GM20000 (cell line): ENCODE results near the gene RPP25L.

Experiments
- DNase-seq: peaks from one replicate; pipeline ENCODE4 v3.0.0; 2012; ENCODE audit warnings: low spot score
- CTCF ChIP-seq: IDR thresholded peaks from 2 replicates; pipeline ENCODE4 v1.5.1; 2012; ENCODE audit warnings: mild to moderate bottlenecking, control low read depth; ENCODE audit errors: extremely low read depth, missing control alignments

The RPP25L gene

GRCh38 chr9:34611811-34612787 lies at the start of gene RPP25L:
RPP25L (minus strand) TSS chr9:34612097; CDS start chr9:34611296, 801 bp downstream.
- DNase-seq: peak; percentile 96
- TF ChIP-seq CTCF: no peak

DNA sequence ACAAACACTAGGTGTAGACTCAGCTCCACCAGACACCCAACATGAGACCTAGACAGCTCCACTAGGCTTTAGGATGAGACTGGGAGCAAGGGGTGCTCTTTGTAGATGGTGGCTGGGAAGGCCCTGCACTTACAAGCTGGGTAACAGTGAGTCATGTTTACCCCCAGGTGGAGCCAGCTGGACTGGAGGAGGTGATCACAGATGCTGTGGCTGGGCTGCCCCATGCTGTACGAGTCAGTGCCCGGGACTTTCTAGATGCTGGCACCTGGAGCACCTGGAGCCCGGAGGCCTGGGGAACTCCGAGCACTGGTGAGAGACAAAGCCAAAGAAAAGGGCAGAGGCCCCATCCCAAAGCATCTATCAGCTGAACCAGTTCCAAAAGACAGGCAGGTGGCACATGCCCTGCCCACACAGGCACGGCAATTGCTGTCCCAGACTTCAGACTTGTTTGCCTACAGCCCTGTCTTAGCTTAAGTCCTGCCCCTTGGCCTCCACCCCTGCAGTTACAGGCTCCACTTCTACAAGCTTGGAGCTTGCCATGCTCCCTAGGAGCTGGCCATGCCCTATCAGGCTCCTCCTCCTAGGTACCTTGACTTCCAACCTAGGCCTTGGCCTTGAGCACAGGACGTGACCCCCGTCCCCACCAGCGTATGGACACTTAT lies 47.8 kb upstream of the RPP25L start:
- no peak for TF ChIP-seq CTCF
- DNase-seq: no peak

GRCh38 chr9:34658461-34658860 lies 46.6 kb upstream of the RPP25L start:
- TF ChIP-seq CTCF: no peak
- DNase-seq: no peak

DNA sequence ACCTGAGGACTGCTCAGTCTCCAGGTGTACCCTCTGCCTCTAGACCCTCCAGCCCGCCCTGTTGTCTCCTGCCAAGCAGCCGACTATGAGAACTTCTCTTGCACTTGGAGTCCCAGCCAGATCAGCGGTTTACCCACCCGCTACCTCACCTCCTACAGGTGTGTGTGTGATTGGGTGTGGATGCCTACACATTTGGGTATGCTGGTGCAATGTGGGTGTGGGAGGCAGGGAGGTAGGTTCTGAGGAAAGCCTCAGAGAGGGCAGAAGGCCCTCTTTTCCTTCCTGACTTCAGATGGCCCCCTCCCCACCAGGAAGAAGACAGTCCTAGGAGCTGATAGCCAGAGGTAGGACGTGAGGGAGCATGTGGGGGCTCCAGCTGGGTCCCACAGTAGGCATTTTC lies 45.1 kb upstream of the RPP25L start:
- no peak for DNase-seq
- no peak for TF ChIP-seq CTCF

- no peak for TF ChIP-seq CTCF
- DNase-seq: no peak
These were observed 43.5 kb upstream of the RPP25L start for GRCh38 chr9:34655394-34655793.

DNA sequence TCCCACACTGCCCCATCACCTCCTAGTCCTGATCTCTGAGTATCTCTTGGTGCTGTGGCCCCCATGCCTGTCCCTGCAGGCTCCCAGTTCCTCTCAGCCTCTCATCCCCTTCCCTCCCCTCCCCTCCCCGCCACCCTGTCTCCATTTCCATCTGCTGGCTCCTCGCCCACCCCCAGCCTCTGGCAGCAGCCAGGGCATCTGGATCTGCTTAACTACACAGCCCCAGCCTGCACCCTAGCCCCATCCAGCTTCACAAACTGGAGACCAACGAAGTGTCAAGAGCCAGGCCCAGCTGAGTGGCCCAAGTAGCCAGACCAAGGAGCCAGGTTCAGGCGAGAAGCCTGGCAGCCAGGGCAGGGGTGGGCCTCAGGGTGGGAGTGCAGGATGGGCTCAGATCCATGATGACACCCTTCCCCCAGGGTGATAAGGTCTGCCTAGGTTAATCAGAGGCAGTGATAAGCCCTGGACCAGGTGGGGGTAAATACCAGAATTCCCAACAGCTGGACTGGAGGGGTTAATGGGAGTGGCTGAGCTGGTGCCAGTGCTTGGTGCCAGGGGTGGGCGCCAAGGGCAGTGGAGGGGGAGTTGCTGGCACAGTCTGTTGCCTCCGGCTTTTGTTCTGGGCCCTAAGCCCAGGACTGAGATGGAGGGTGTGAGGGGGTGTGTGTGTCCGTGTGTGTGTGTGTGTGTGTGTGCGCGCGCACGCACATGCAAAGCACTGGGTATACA lies 42.6 kb upstream of the RPP25L start:
- TF ChIP-seq CTCF: no peak
- no peak for DNase-seq
